HEK293 (cell line): ENCODE data around the gene FKBP9.
A peak's percentile ranks its signal among the peaks of the same experiment; 100 is the strongest.

Source experiments
- CTCF ChIA-PET: fragments of 350-600 bp; formaldehyde crosslinking; extraction: SDS; loops from one replicate; lab custom pipeline; 2021; ENCODE audit warnings: antibody characterized with exemption; lab: Yijun Ruan, JAX
- POLR2A ChIA-PET: fragments of 300-600 bp; formaldehyde crosslinking; extraction: SDS; loops from one replicate; lab custom pipeline; 2020; ENCODE audit warnings: antibody characterized with exemption, inconsistent platforms; lab: Yijun Ruan, JAX
- H3K27ac ChIP-seq: fragments of 200-500 bp; sonication (Bioruptor generic); 2 replicates; pipeline ENCODE4 v1.5.1; 2014; ENCODE audit warnings: low read depth, low read length, control low read depth, inconsistent platforms; ENCODE audit errors: extremely low read depth
- H3K36me3 ChIP-seq, 2 experiments: fragments of 200-500 bp in 1 of 2; sonication (Bioruptor generic) in 1 of 2; 1 replicate in 1 of 2; 2 replicates in 1 of 2; pipeline ENCODE4 v1.5.1; 2014 to 2017; ENCODE audit warnings: inconsistent platforms in 2 of 2, low read length in 2 of 2; ENCODE audit not compliant: control insufficient read depth in 2 of 2, insufficient read depth in 1 of 2
- H3K4me1 ChIP-seq: fragments of 200-500 bp; sonication (Bioruptor generic); 2 replicates; pipeline ENCODE4 v1.5.1; 2014; ENCODE audit warnings: mild to moderate bottlenecking, low read length, inconsistent platforms; ENCODE audit not compliant: control insufficient read depth, insufficient read depth
- H3K4me3 ChIP-seq: 2 replicates; pipeline ENCODE4 v1.5.1; 2011; ENCODE audit warnings: low read depth, mild to moderate bottlenecking, control low read depth, low read length, moderate library complexity
- H3K9me3 ChIP-seq: fragments of 200-500 bp; sonication (Bioruptor generic); 2 replicates; pipeline ENCODE4 v1.5.1; 2014; ENCODE audit warnings: low read depth, low read length, inconsistent platforms; ENCODE audit not compliant: control insufficient read depth, insufficient read depth
- KLF9 ChIP-seq: fragments of 450-650 bp; formaldehyde crosslinking; IDR thresholded peaks from 2 replicates; pipeline ENCODE4 v1.5.1; 2016; ENCODE audit warnings: missing biosample characterization, missing genetic modification characterization, low read depth
- RBAK ChIP-seq: fragments of 450-650 bp; formaldehyde crosslinking; IDR thresholded peaks from 2 replicates; pipeline ENCODE4 v1.5.1; 2016; ENCODE audit warnings: missing biosample characterization, missing genetic modification characterization
- SP2 ChIP-seq: fragments of 450-650 bp; formaldehyde crosslinking; IDR thresholded peaks from 2 replicates; pipeline ENCODE4 v1.5.1; 2016; ENCODE audit warnings: missing biosample characterization, missing genetic modification characterization
- ZBTB20 ChIP-seq: fragments of 450-650 bp; formaldehyde crosslinking; IDR thresholded peaks from 2 replicates; pipeline ENCODE4 v1.5.1; 2016; ENCODE audit warnings: missing biosample characterization, missing genetic modification characterization
- ZBTB48 ChIP-seq: fragments of 450-650 bp; formaldehyde crosslinking; IDR thresholded peaks from 2 replicates; pipeline ENCODE4 v1.5.1; 2016; ENCODE audit warnings: missing biosample characterization, missing genetic modification characterization
- ZEB2 ChIP-seq: fragments of 450-650 bp; formaldehyde crosslinking; IDR thresholded peaks from 2 replicates; pipeline ENCODE4 v1.5.1; 2016; ENCODE audit warnings: missing biosample characterization, missing genetic modification characterization
- ZNF114 ChIP-seq: fragments of 450-650 bp; formaldehyde crosslinking; IDR thresholded peaks from 2 replicates; pipeline ENCODE4 v1.5.0; 2017; ENCODE audit warnings: missing biosample characterization, missing genetic modification characterization
- ZNF140 ChIP-seq: fragments of 450-650 bp; formaldehyde crosslinking; IDR thresholded peaks from 2 replicates; pipeline ENCODE4 v1.5.1; 2016; ENCODE audit warnings: missing biosample characterization, missing genetic modification characterization
- ZNF146 ChIP-seq: fragments of 450-650 bp; formaldehyde crosslinking; IDR thresholded peaks from 2 replicates; pipeline ENCODE4 v1.5.1; 2016; ENCODE audit warnings: missing biosample characterization, missing genetic modification characterization
- ZNF174 ChIP-seq: fragments of 450-650 bp; formaldehyde crosslinking; IDR thresholded peaks from 2 replicates; pipeline ENCODE4 v1.5.0; 2017; ENCODE audit warnings: missing biosample characterization, mild to moderate bottlenecking, missing genetic modification characterization
- ZNF311 ChIP-seq: fragments of 450-650 bp; formaldehyde crosslinking; IDR thresholded peaks from 2 replicates; pipeline ENCODE4 v1.5.1; 2017; ENCODE audit warnings: missing biosample characterization, missing genetic modification characterization, borderline replicate concordance
- ZNF335 ChIP-seq: fragments of 450-650 bp; formaldehyde crosslinking; conservative IDR thresholded peaks from 2 replicates; pipeline ENCODE4 v1.5.1; 2016; ENCODE audit warnings: missing biosample characterization, missing genetic modification characterization
- ZNF391 ChIP-seq: fragments of 450-650 bp; formaldehyde crosslinking; IDR thresholded peaks from 2 replicates; pipeline ENCODE4 v1.5.1; 2016; ENCODE audit warnings: low read depth, missing biosample characterization, missing genetic modification characterization, borderline replicate concordance
- ZNF600 ChIP-seq: fragments of 450-650 bp; formaldehyde crosslinking; IDR thresholded peaks from 2 replicates; pipeline ENCODE4 v1.5.1; 2016; ENCODE audit warnings: missing biosample characterization, missing genetic modification characterization
- ZNF623 ChIP-seq: fragments of 450-650 bp; formaldehyde crosslinking; IDR thresholded peaks from 2 replicates; pipeline ENCODE4 v1.5.1; 2016; ENCODE audit warnings: missing biosample characterization, missing genetic modification characterization
- ZNF707 ChIP-seq: fragments of 450-650 bp; formaldehyde crosslinking; IDR thresholded peaks from 2 replicates; pipeline ENCODE4 v1.5.1; 2016; ENCODE audit warnings: missing biosample characterization, missing genetic modification characterization
- ZNF837 ChIP-seq: fragments of 450-650 bp; formaldehyde crosslinking; IDR thresholded peaks from 2 replicates; pipeline ENCODE4 v1.5.1; 2016; ENCODE audit warnings: missing biosample characterization, missing genetic modification characterization
- ZXDB ChIP-seq: fragments of 450-650 bp; formaldehyde crosslinking; IDR thresholded peaks from 2 replicates; pipeline ENCODE4 v1.5.1; 2016; ENCODE audit warnings: missing biosample characterization, missing genetic modification characterization
- TF ChIP-seq, protein P1 (sequence below): fragments of 450-650 bp; formaldehyde crosslinking; IDR thresholded peaks from 2 replicates; pipeline ENCODE4 v1.5.1; 2016; ENCODE audit warnings: missing biosample characterization, missing genetic modification characterization
- TF ChIP-seq, protein P2 (sequence below): fragments of 450-650 bp; formaldehyde crosslinking; IDR thresholded peaks from 2 replicates; pipeline ENCODE4 v1.5.1; 2016; ENCODE audit warnings: missing biosample characterization, missing genetic modification characterization
- TF ChIP-seq, protein P3 (sequence below): fragments of 450-650 bp; formaldehyde crosslinking; IDR thresholded peaks from 2 replicates; pipeline ENCODE4 v1.5.1; 2016; ENCODE audit warnings: missing biosample characterization, missing genetic modification characterization
- TF ChIP-seq, protein P4 (sequence below): fragments of 450-650 bp; formaldehyde crosslinking; IDR thresholded peaks from 2 replicates; pipeline ENCODE4 v1.5.1; 2016; ENCODE audit warnings: missing biosample characterization, missing genetic modification characterization

Gene FKBP9

DNA sequence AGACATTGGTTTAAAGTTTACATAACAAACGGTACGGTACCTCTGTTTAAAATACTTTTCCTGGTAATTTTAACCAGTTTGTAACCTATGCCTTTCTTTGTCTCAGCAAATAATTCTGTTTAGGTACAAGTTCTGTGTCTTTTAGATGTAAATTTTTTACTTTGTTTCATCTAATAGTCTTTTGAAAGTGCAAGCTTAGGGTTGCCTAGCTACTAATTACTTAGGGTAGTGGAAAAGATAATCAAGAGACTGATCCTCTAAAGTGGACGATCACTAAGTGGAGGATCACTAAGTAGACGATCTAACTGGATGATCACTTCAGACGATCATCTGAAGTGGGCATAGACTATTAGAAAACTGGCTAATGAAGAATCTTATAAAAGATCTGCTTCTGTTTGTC lies 16.1 kb upstream of the FKBP9 start (continued):
- TF ChIP-seq ZNF311 (tag by site-specific recombination) (no peak), RBAK (tag by site-specific recombination) (no peak), ZNF600 (no peak), ZNF146 (tag by site-specific recombination) (no peak), ZNF391 (tag by site-specific recombination) (no peak), ZBTB48 (no peak), ZNF707 (tag by site-specific recombination) (no peak), ZNF114 (tag by site-specific recombination) (no peak), ZNF623 (no peak), KLF9 (tag by site-specific recombination) (no peak), ZNF837 (no peak)
- TF ChIP-seq, protein P1, sequence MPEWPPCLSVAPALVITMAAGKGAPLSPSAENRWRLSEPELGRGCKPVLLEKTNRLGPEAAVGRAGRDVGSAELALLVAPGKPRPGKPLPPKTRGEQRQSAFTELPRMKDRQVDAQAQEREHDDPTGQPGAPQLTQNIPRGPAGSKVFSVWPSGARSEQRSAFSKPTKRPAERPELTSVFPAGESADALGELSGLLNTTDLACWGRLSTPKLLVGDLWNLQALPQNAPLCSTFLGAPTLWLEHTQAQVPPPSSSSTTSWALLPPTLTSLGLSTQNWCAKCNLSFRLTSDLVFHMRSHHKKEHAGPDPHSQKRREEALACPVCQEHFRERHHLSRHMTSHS, result no peak
- TF ChIP-seq, protein P2, sequence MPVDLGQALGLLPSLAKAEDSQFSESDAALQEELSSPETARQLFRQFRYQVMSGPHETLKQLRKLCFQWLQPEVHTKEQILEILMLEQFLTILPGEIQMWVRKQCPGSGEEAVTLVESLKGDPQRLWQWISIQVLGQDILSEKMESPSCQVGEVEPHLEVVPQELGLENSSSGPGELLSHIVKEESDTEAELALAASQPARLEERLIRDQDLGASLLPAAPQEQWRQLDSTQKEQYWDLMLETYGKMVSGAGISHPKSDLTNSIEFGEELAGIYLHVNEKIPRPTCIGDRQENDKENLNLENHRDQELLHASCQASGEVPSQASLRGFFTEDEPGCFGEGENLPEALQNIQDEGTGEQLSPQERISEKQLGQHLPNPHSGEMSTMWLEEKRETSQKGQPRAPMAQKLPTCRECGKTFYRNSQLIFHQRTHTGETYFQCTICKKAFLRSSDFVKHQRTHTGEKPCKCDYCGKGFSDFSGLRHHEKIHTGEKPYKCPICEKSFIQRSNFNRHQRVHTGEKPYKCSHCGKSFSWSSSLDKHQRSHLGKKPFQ (tag by site-specific recombination), result no peak
- TF ChIP-seq, protein P3, sequence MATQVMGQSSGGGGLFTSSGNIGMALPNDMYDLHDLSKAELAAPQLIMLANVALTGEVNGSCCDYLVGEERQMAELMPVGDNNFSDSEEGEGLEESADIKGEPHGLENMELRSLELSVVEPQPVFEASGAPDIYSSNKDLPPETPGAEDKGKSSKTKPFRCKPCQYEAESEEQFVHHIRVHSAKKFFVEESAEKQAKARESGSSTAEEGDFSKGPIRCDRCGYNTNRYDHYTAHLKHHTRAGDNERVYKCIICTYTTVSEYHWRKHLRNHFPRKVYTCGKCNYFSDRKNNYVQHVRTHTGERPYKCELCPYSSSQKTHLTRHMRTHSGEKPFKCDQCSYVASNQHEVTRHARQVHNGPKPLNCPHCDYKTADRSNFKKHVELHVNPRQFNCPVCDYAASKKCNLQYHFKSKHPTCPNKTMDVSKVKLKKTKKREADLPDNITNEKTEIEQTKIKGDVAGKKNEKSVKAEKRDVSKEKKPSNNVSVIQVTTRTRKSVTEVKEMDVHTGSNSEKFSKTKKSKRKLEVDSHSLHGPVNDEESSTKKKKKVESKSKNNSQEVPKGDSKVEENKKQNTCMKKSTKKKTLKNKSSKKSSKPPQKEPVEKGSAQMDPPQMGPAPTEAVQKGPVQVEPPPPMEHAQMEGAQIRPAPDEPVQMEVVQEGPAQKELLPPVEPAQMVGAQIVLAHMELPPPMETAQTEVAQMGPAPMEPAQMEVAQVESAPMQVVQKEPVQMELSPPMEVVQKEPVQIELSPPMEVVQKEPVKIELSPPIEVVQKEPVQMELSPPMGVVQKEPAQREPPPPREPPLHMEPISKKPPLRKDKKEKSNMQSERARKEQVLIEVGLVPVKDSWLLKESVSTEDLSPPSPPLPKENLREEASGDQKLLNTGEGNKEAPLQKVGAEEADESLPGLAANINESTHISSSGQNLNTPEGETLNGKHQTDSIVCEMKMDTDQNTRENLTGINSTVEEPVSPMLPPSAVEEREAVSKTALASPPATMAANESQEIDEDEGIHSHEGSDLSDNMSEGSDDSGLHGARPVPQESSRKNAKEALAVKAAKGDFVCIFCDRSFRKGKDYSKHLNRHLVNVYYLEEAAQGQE (tag by site-specific recombination), result no peak

DNA sequence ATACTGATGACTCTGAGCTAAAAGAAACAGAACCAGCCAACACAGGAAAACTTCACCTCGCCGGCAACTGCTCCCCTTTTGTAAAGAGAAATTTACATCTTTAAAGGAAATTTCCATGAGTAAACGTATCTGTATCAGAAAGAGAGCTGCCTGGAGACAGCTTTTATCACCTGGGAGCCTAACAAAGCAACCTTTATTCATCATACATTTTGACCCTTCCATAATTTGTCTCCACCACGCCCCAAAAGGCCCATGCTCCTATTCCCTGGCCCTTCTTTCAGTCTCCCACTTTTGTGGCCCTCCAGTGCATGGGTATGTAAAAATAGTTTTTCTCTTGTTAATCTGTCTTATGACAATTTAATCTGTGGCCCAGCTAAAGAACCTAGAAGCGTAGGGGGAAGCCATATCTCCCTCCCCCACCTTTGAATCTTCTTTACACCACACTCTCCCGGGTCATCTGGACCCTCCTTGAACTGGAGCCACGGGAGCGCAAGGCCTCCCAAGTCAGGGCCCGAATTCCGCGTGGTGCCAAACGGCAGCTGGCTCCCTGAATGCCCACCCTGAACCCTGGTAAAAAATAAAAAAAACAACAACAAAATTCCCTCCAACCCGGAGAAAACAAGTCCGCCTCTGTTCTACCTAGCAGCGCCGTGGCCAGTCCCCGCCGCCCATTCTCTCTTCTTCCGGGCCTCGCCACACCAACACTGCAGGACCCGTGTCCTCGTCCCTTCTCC lies 15.4 kb upstream of the FKBP9 start:
- peak overlapping the region; percentile 85 for H3K27ac ChIP-seq

More for the DNA sequence above, 15.4 kb upstream of the FKBP9 start:
- ChIA-PET CTCF (interaction anchor here (0.6 to 2.4 kb wide), 7 partner anchors 10 to 167 kb away, joined by 3 to 15 read pairs (median 4); no protein-coding TSS in a partner anchor), POLR2A (interaction anchor here (3.1 to 3.2 kb wide), 2 partner anchors 15 to 50 kb away, joined by 15 to 16 read pairs; partner anchors contain the start of genes FKBP9 and KBTBD2)
- Histone ChIP-seq H3K4me3 (peak overlapping the region; percentile 71), H3K36me3 (peaks cover 0 to 3% of the 10 kb centered on the region in 2 experiments; a peak in 2 of 3 replicates), H3K9me3 (no peaks in the 10 kb centered on the region), H3K4me1 (peaks cover 11% of the 10 kb centered on the region)
- peak; percentile 70 for TF ChIP-seq ZXDB (tag by site-specific recombination)
- TF ChIP-seq ZNF391 (tag by site-specific recombination), result 0 out of 2 replicates have a peak, but pooled peaks have one; percentile 21
- no peak for TF ChIP-seq ZNF174 (tag by site-specific recombination)
- 0 out of 2 replicates have a peak, but pooled peaks have one; percentile 6 for TF ChIP-seq SP2 (tag by site-specific recombination)
- TF ChIP-seq ZNF335 (tag by site-specific recombination), result peak; percentile 96
- TF ChIP-seq ZNF140 (tag by site-specific recombination), result no peak
- peak; percentile 14; the same call in 1 of the 2 replicates for TF ChIP-seq ZEB2 (tag by site-specific recombination)
- TF ChIP-seq, protein P4, sequence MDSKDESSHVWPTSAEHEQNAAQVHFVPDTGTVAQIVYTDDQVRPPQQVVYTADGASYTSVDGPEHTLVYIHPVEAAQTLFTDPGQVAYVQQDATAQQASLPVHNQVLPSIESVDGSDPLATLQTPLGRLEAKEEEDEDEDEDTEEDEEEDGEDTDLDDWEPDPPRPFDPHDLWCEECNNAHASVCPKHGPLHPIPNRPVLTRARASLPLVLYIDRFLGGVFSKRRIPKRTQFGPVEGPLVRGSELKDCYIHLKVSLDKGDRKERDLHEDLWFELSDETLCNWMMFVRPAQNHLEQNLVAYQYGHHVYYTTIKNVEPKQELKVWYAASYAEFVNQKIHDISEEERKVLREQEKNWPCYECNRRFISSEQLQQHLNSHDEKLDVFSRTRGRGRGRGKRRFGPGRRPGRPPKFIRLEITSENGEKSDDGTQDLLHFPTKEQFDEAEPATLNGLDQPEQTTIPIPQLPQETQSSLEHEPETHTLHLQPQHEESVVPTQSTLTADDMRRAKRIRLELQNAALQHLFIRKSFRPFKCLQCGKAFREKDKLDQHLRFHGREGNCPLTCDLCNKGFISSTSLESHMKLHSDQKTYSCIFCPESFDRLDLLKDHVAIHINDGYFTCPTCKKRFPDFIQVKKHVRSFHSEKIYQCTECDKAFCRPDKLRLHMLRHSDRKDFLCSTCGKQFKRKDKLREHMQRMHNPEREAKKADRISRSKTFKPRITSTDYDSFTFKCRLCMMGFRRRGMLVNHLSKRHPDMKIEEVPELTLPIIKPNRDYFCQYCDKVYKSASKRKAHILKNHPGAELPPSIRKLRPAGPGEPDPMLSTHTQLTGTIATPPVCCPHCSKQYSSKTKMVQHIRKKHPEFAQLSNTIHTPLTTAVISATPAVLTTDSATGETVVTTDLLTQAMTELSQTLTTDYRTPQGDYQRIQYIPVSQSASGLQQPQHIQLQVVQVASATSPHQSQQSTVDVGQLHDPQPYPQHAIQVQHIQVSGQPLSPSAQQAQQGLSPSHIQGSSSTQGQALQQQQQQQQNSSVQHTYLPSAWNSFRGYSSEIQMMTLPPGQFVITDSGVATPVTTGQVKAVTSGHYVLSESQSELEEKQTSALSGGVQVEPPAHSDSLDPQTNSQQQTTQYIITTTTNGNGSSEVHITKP (tag by site-specific recombination), result peak; percentile 32; the same call in 1 of the 2 replicates
- peak; percentile 60; the same call in 1 of the 2 replicates for TF ChIP-seq ZBTB20 (tag by site-specific recombination)
